Activated naive CD8-positive, alpha-beta T cell treated with anti-CD3 and anti-CD28 coated beads, Interleukin-2, amount 50 U/mL, for 24 hours (primary cell): ENCODE measurements around the gene NIPAL1.

ENCODE experiments used
- ATAC-seq: fragments of 150-1000 bp; cut with Tn5 transposase; one replicate; pipeline ENCODE4 v1.10.0; 2021
- DNase-seq: peaks from one replicate; pipeline ENCODE4 v3.0.0; 2021
- H3K27ac Mint-ChIP-seq: one replicate; pipeline ENCODE4 v1.8.0; 2021; ENCODE audit warnings: mild to moderate bottlenecking, mixed read lengths
- H3K27me3 Mint-ChIP-seq: one replicate; pipeline ENCODE4 v1.8.0; 2021; ENCODE audit warnings: mixed read lengths
- H3K36me3 Mint-ChIP-seq: one replicate; pipeline ENCODE4 v1.8.0; 2021; ENCODE audit warnings: low read depth, mixed read lengths
- H3K4me1 Mint-ChIP-seq: one replicate; pipeline ENCODE4 v1.8.0; 2021; ENCODE audit warnings: mixed read lengths
- H3K4me3 Mint-ChIP-seq: one replicate; pipeline ENCODE4 v1.8.0; 2021; ENCODE audit warnings: mild to moderate bottlenecking, moderate library complexity, mixed read lengths
- H3K9me3 Mint-ChIP-seq: one replicate; pipeline ENCODE4 v1.8.0; 2021; ENCODE audit warnings: mixed read lengths

The NIPAL1 gene

GRCh38 chr4:48035952-48036351 lies 19.4 kb downstream of the NIPAL1 start:
- Mint-ChIP-seq H3K27me3 (no peaks in the 10 kb centered on the region), H3K36me3 (peaks cover 20% of the 10 kb centered on the region), H3K4me1 (peaks cover 75% of the 10 kb centered on the region), H3K9me3 (peaks cover 12% of the 10 kb centered on the region), H3K4me3 (peak overlapping the region; percentile 42), H3K27ac (peak overlapping the region; percentile 91)
- ATAC-seq (peak; percentile 22), DNase-seq (no peak)

GRCh38 chr4:48037117-48037462 lies 20.5 kb downstream of the NIPAL1 start:
- H3K36me3 Mint-ChIP-seq = peaks cover 20% of the 10 kb centered on the region
- no peaks in the 10 kb centered on the region for H3K27me3 Mint-ChIP-seq
- peak overlapping the region; percentile 91 for H3K27ac Mint-ChIP-seq
- peaks cover 81% of the 10 kb centered on the region for H3K4me1 Mint-ChIP-seq
- H3K9me3 Mint-ChIP-seq = peaks cover 12% of the 10 kb centered on the region
- ATAC-seq = no peak
- H3K4me3 Mint-ChIP-seq = no peak overlapping the region
- DNase-seq = no peak

GRCh38 chr4:48038666-48039065 lies 22.1 kb downstream of the NIPAL1 start:
- no peak for DNase-seq
- no peak for ATAC-seq
- H3K4me3 Mint-ChIP-seq = no peak overlapping the region
- no peak overlapping the region for H3K27ac Mint-ChIP-seq
- peaks cover 20% of the 10 kb centered on the region for H3K36me3 Mint-ChIP-seq
- H3K27me3 Mint-ChIP-seq = no peaks in the 10 kb centered on the region
- peaks cover 84% of the 10 kb centered on the region for H3K4me1 Mint-ChIP-seq
- peaks cover 12% of the 10 kb centered on the region for H3K9me3 Mint-ChIP-seq

- peaks cover 12% of the 10 kb centered on the region for H3K9me3 Mint-ChIP-seq
- H3K4me1 Mint-ChIP-seq = peaks cover 84% of the 10 kb centered on the region
- H3K4me3 Mint-ChIP-seq = no peak overlapping the region
- H3K27ac Mint-ChIP-seq = no peak overlapping the region
- ATAC-seq = no peak
- H3K36me3 Mint-ChIP-seq = peaks cover 15% of the 10 kb centered on the region
- H3K27me3 Mint-ChIP-seq = no peaks in the 10 kb centered on the region
- no peak for DNase-seq
Observed at GRCh38 chr4:48039561-48039960, 23.0 kb downstream of the NIPAL1 start.

- H3K36me3 Mint-ChIP-seq = peaks cover 9% of the 10 kb centered on the region
- DNase-seq = peak; percentile 48
- peak overlapping the region; percentile 60 for H3K27ac Mint-ChIP-seq
- H3K27me3 Mint-ChIP-seq = no peaks in the 10 kb centered on the region
- H3K4me3 Mint-ChIP-seq = peak overlapping the region; percentile 6
- H3K4me1 Mint-ChIP-seq = peaks cover 84% of the 10 kb centered on the region
- no peaks in the 10 kb centered on the region for H3K9me3 Mint-ChIP-seq
- ATAC-seq = peak; percentile 80
Observed at GRCh38 chr4:48041535-48042137, 25.1 kb downstream of the NIPAL1 start.

DNA sequence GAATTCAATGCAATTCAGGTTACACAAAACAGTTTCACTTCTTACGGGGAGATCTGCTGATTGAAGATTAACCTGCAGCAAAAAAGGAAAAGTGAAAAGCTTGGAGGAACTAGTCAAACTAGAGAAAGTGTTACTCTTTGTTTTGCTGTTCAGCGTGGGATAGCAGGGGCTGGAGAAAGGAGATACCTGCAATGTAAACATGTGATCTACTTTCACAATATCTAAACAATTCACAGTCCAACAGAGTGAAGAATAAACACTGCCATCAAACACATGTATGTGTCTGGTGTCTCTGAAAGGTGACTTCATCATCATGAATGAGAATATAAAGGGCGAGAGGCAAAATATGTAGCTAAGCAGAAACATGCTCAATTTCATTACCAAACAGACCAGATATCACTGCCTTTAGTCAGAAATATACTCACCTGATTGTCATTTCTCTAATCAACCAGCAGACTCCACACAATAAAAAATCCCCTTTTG lies 26.4 kb downstream of the NIPAL1 start:
- DNase-seq (no peak), ATAC-seq (no peak)
- H3K9me3 Mint-ChIP-seq = no peaks in the 10 kb centered on the region
- no peak overlapping the region for H3K4me3 Mint-ChIP-seq
- H3K27ac Mint-ChIP-seq = peak overlapping the region; percentile 20
- H3K36me3 Mint-ChIP-seq = peaks cover 2% of the 10 kb centered on the region
- peaks cover 85% of the 10 kb centered on the region for H3K4me1 Mint-ChIP-seq
- peaks cover 2% of the 10 kb centered on the region for H3K27me3 Mint-ChIP-seq

DNA sequence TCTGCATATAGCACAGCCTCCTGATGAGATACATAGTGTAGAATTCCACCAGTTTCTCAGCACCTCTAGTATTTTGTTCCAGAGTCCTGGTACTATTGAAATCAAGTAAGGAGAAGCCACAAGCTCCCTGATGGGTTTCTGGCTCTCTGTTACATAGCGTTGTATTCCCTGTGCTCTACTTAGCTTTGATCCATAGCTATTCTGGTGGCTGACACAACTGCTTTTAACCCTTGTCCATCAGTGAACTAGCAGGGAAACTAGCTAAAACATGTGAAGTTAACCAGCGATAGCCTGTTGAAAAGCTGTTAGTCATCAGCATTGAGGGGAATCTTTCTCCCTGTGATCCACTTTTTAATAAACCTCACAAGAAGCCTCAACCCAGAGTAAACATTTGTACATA lies 26.9 kb downstream of the NIPAL1 start:
- H3K9me3 Mint-ChIP-seq = no peaks in the 10 kb centered on the region
- peaks cover 85% of the 10 kb centered on the region for H3K4me1 Mint-ChIP-seq
- H3K27ac Mint-ChIP-seq = no peak overlapping the region
- DNase-seq (no peak), ATAC-seq (no peak)
- peaks cover 5% of the 10 kb centered on the region for H3K27me3 Mint-ChIP-seq
- H3K4me3 Mint-ChIP-seq = no peak overlapping the region
- H3K36me3 Mint-ChIP-seq = peaks cover 2% of the 10 kb centered on the region

DNA sequence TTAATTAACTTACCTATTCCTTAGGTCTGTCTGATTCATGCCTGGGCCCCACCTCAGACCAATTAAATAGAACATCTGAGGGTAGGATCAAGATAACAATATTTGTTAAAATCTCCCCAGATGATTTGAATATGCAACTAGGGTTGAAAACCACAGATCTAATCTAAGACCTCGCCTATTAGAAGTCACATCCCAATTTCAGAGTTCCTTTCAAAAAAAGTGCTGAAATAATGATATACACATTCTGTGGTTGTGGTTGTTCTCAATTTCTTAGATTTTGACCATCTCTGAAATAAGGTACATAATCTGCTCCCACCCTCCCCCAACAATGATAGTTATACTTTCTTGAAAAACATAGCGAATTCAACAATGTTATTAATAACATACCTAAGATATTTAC lies 27.7 kb downstream of the NIPAL1 start:
- Mint-ChIP-seq H3K27ac (no peak overlapping the region), H3K36me3 (no peaks in the 10 kb centered on the region)
- no peak for ATAC-seq

DNA sequence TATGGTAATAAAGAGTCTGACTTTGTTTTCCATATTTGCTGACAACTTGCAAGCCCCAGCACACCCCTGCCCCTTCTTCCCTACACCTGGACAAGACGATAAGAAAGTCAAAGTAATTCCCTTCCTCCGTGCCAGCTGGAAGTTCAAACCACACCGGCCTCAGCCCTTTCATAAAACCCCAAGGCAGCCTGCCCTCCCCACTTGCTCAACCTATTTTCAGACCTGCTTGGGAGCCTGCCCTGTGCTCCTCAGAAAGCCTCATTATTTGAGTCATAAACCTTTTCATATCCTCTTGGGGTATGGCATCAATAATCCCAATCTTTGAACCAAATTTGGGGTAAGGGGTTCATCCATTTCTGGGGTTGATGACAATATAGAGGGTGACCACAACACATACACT lies 29.5 kb downstream of the NIPAL1 start:
- peaks cover 93% of the 10 kb centered on the region for H3K4me1 Mint-ChIP-seq
- no peaks in the 10 kb centered on the region for H3K9me3 Mint-ChIP-seq
- H3K4me3 Mint-ChIP-seq = peak overlapping the region; percentile 7
- peak overlapping the region; percentile 33 for H3K27ac Mint-ChIP-seq
- H3K36me3 Mint-ChIP-seq = no peaks in the 10 kb centered on the region
- peaks cover 18% of the 10 kb centered on the region for H3K27me3 Mint-ChIP-seq
- ATAC-seq (peak; percentile 25), DNase-seq (peak; percentile 31)

More for the DNA sequence above, 27.7 kb downstream of the NIPAL1 start:
- H3K27me3 Mint-ChIP-seq = peaks cover 10% of the 10 kb centered on the region
- no peak for DNase-seq
- H3K4me3 Mint-ChIP-seq = no peak overlapping the region
- H3K9me3 Mint-ChIP-seq = no peaks in the 10 kb centered on the region
- peaks cover 88% of the 10 kb centered on the region for H3K4me1 Mint-ChIP-seq

DNA sequence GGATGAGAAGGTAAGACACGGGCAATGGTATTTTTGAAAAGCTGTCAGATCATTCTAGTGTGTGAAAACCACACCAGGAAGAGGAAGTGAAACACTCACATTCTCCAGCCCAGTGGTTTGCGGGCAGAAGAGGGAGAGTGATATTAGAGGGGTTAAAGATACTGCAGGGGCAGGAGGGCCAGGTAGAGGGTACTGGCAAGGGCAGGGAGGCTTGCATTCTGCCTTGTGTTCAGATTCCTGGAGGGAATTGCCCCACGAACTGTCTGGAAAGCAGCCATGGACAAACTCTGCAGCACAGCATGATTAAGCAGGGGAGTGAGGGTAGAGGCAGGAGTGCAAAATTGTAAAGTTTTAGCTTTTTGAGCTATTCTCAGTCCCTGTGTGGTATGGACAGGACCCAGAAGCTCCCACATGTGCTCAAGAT lies 30.9 kb downstream of the NIPAL1 start:
- H3K36me3 Mint-ChIP-seq = no peaks in the 10 kb centered on the region
- H3K27ac Mint-ChIP-seq = peak overlapping the region; percentile 89
- H3K27me3 Mint-ChIP-seq = peaks cover 18% of the 10 kb centered on the region
- DNase-seq (peak; percentile 87), ATAC-seq (peak; percentile 92)
- H3K9me3 Mint-ChIP-seq = no peaks in the 10 kb centered on the region
- H3K4me1 Mint-ChIP-seq = peaks cover 80% of the 10 kb centered on the region
- H3K4me3 Mint-ChIP-seq = peak overlapping the region; percentile 65

- H3K4me3 Mint-ChIP-seq = no peak overlapping the region
- DNase-seq = no peak
Observed at GRCh38 chr4:48047896-48048295, 31.3 kb downstream of the NIPAL1 start.

DNA sequence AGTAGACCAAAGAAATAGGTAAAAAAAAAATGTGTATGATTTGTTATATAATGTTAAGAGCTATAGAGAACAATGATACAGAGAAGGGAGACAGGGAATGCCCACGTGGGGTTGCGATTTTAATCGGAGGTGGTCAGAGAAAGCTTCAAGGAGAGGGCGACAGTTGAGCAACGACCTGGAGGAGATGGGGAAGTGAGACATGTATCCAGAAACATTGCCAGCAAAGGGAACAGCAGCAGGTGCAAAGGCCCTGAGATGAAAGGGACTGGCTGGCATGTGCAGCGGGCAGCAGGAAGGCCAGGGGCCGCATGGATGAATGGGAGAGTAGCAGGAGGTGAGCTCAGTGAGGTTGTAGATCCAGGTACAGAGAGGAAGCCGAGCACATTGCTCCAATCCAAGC lies 32.9 kb downstream of the NIPAL1 start:
- DNase-seq (no peak), ATAC-seq (no peak)
- Mint-ChIP-seq H3K9me3 (no peaks in the 10 kb centered on the region), H3K36me3 (no peaks in the 10 kb centered on the region), H3K4me3 (no peak overlapping the region), H3K27me3 (peaks cover 18% of the 10 kb centered on the region), H3K27ac (no peak overlapping the region), H3K4me1 (peaks cover 59% of the 10 kb centered on the region)

More at GRCh38 chr4:48047896-48048295, 31.3 kb downstream of the NIPAL1 start:
- no peak for ATAC-seq
- H3K9me3 Mint-ChIP-seq = no peaks in the 10 kb centered on the region
- peaks cover 18% of the 10 kb centered on the region for H3K27me3 Mint-ChIP-seq
- H3K36me3 Mint-ChIP-seq = no peaks in the 10 kb centered on the region
- peaks cover 75% of the 10 kb centered on the region for H3K4me1 Mint-ChIP-seq
- H3K27ac Mint-ChIP-seq = no peak overlapping the region

- no peak for DNase-seq
- ATAC-seq = no peak
- no peaks in the 10 kb centered on the region for H3K36me3 Mint-ChIP-seq
- H3K4me3 Mint-ChIP-seq = no peak overlapping the region
- H3K27me3 Mint-ChIP-seq = peaks cover 18% of the 10 kb centered on the region
- no peaks in the 10 kb centered on the region for H3K9me3 Mint-ChIP-seq
- H3K27ac Mint-ChIP-seq = no peak overlapping the region
- H3K4me1 Mint-ChIP-seq = peaks cover 43% of the 10 kb centered on the region
Observed at GRCh38 chr4:48051078-48051477, 34.5 kb downstream of the NIPAL1 start.

- no peak for ATAC-seq
- Mint-ChIP-seq H3K36me3 (peaks cover 18% of the 10 kb centered on the region), H3K27me3 (no peaks in the 10 kb centered on the region), H3K27ac (peak overlapping the region; percentile 8), H3K4me3 (no peak overlapping the region), H3K9me3 (peaks cover 9% of the 10 kb centered on the region), H3K4me1 (peaks cover 19% of the 10 kb centered on the region)
- DNase-seq = no peak
Observed at GRCh38 chr4:48058617-48059530, 42.3 kb downstream of the NIPAL1 start.

- DNase-seq (peak; percentile 29), ATAC-seq (peak; percentile 78)
- Mint-ChIP-seq H3K9me3 (peaks cover 9% of the 10 kb centered on the region), H3K4me1 (peaks cover 40% of the 10 kb centered on the region), H3K27me3 (no peaks in the 10 kb centered on the region), H3K36me3 (peaks cover 25% of the 10 kb centered on the region), H3K4me3 (no peak overlapping the region), H3K27ac (no peak overlapping the region)
Observed at GRCh38 chr4:48064349-48064748, 47.8 kb downstream of the NIPAL1 start.
